ENCODE data around the gene OR5V1. TPM values are rescaled to one million over a fixed set of nuclear protein-coding genes. Genes with fewer than 3 reads are reported as not detected.
"Not testable (repeated sequence)": the region's sequence is repeated elsewhere in the genome, so short reads cannot be mapped to it uniquely, and the experiment has no call there.

The OR5V1 gene
- total and polyA plus RNA-seq, 7 donors = not detected

DNA sequence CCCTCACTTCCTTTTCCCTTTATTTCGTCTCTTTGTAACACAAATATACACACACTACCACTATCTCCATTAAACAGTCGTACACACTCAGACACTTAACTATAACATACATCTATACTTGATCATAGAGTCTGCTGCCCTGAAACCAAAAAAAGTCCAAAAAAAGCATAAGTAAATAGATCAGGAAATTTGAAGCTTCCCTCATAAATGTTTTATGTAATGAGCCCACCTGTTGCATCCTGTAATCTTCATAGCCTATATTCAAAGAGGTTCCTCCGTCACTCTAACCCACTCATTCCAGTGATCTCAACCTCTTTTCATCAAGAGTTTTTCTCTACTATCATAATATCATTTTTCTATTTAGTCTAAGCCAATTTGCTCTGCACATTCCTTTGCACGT lies 19.9 kb upstream of the OR5V1 start:
- WGBS, 2 donors = 34 to 57% methylated on average over 4 of the region's 4 CpGs
- Histone ChIP-seq H3K4me3 (no peak overlapping the region), H3K9me3 (no peaks in the 10 kb centered on the region), H3K27ac (no peak overlapping the region), H3K36me3 (no peaks in the 10 kb centered on the region), H3K27me3 (no peaks in the 10 kb centered on the region), H3K4me1 (no peaks in the 10 kb centered on the region)
- TF ChIP-seq, protein P1, sequence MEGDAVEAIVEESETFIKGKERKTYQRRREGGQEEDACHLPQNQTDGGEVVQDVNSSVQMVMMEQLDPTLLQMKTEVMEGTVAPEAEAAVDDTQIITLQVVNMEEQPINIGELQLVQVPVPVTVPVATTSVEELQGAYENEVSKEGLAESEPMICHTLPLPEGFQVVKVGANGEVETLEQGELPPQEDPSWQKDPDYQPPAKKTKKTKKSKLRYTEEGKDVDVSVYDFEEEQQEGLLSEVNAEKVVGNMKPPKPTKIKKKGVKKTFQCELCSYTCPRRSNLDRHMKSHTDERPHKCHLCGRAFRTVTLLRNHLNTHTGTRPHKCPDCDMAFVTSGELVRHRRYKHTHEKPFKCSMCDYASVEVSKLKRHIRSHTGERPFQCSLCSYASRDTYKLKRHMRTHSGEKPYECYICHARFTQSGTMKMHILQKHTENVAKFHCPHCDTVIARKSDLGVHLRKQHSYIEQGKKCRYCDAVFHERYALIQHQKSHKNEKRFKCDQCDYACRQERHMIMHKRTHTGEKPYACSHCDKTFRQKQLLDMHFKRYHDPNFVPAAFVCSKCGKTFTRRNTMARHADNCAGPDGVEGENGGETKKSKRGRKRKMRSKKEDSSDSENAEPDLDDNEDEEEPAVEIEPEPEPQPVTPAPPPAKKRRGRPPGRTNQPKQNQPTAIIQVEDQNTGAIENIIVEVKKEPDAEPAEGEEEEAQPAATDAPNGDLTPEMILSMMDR (IDR thresholded peaks at IDR 0.05) = no peak
- TF ChIP-seq POLR2A (IDR thresholded peaks at IDR 0.05) (no peak), POLR2AphosphoS5 (IDR thresholded peaks at IDR 0.05) (no peak), EP300 (IDR thresholded peaks at IDR 0.05) (no peak)
- no peak for DNase-seq
- intact Hi-C loops (cut with DNase I) = no loop called here

DNA sequence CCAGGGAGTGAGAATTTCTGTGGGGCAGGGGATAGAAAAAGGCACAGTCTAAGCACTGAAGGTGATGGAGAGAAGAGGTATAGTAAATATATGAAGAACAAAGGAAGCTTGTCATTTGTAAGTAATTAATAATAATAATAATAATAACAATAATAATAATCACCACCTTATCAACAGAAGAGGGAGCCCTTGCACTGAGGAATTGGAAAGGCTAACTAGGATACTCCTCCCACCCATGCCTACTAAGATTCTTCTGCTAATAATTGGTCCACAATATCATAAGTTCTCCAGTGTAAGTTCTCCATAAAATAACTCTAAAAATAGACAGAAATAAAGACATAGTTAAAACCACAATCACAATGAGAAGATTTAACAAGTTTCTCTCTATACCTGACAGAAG lies 7.3 kb upstream of the OR5V1 start:
- no peaks in the 10 kb centered on the region for H3K4me1 ChIP-seq
- intact Hi-C loops (cut with DNase I) = no loop called here
- peaks cover 0 to 2% (median 0%) of the 10 kb centered on the region in 4 donors for H3K9me3 ChIP-seq
- no peaks in the 10 kb centered on the region for H3K27me3 ChIP-seq
- no peaks in the 10 kb centered on the region for H3K36me3 ChIP-seq
- TF ChIP-seq POLR2AphosphoS5 (IDR thresholded peaks at IDR 0.05) = no peak
- no peak for TF ChIP-seq EP300 (IDR thresholded peaks at IDR 0.05)
- TF ChIP-seq, protein P1 (IDR thresholded peaks at IDR 0.05) = no peak
- no peak for TF ChIP-seq POLR2A (IDR thresholded peaks at IDR 0.05)
- no peak overlapping the region for H3K27ac ChIP-seq
- no peak overlapping the region for H3K4me3 ChIP-seq
- no peak for DNase-seq

DNA sequence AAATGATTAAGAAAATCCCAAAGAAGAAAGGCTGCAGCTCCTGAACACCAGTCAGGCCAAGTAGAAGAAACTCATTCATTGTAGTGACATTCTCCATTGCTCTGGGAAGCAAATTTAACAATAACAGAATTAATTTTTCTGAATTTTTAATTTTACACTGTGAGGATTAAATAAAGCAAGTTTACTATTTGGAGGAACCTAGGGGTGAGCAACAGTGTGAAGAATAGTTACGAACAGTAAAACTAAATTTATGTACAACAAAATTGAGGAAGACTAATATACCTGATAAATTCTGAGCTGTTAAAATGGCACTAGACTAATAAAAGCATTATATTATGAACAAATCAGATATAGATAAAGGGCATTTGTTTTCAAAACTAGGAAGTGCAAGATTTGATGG lies 6.5 kb upstream of the OR5V1 start, which contains the start of gene OR12D3:
TSS of gene OR12D3 (minus strand) at position 101 of the 400 bp plus-strand sequence. CDS start at position 97, 4 bp downstream.
- Histone ChIP-seq H3K9me3 (peaks cover 0 to 2% (median 0%) of the 10 kb centered on the region in 4 donors), H3K27me3 (no peaks in the 10 kb centered on the region), H3K4me1 (no peaks in the 10 kb centered on the region), H3K27ac (no peak within 1 kb of the TSS), H3K36me3 (no peaks in the 10 kb centered on the region), H3K4me3 (no peak within 1 kb of the TSS)
- DNase-seq = no peak
- no peak for TF ChIP-seq POLR2A (IDR thresholded peaks at IDR 0.05)
- TF ChIP-seq, protein P1 (IDR thresholded peaks at IDR 0.05) = no peak
- no peak for TF ChIP-seq EP300 (IDR thresholded peaks at IDR 0.05)
- no peak for TF ChIP-seq POLR2AphosphoS5 (IDR thresholded peaks at IDR 0.05)
- 86 to 98% methylated on average over 1 of the region's 1 CpG for WGBS, 2 donors
- intact Hi-C loops (cut with DNase I) = no loop called here

DNA sequence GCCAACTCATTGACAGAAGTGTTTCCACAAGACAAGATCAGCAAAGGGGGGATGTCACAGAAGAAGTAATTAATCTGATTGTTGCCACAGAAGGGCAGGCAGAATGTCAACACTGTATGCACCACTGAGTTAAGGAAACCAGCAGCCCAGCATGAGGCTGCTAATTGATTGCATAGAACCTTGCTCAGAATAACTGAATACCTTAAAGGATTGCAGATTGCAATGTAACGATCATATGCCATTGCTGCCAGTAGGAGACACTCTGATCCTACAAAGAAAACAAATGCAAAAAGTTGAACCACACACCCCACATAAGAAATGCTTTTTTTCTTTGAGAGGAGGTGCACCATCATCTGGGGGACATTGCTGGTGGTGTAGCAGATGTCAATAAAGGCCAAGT lies 13.1 kb downstream of the OR5V1 start:
- Histone ChIP-seq H3K4me3 (no peak overlapping the region), H3K27ac (no peak overlapping the region), H3K36me3 (no peaks in the 10 kb centered on the region), H3K27me3 (no peaks in the 10 kb centered on the region), H3K9me3 (no peaks in the 10 kb centered on the region), H3K4me1 (no peaks in the 10 kb centered on the region)
- 45 to 68% methylated on average over 1 of the region's 1 CpG for WGBS, 2 donors
- intact Hi-C loops (cut with DNase I) = no loop called here
- TF ChIP-seq, protein P1 (IDR thresholded peaks at IDR 0.05) = no peak
- TF ChIP-seq POLR2A (IDR thresholded peaks at IDR 0.05) (no peak), EP300 (IDR thresholded peaks at IDR 0.05) (no peak)
- no peak for DNase-seq

DNA sequence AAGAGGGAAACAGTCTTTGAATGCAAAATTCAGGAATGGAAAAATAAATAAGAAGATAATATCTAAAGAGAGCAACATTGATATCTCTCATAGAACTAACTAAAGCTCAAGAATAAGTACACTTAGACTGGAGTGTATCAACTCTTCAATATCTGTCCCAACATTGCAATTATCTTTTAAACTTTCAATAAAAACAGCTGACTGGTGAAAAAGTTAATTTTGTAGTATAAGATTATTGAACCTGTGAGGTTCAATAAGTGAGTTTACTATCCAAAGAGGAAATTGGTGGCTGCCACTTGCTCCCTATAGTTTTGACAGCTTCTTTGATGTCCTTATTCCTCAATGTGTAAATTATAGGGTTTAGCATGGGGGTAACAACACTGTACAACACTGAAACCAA lies 13.7 kb downstream of the OR5V1 start:
- TF ChIP-seq EP300 (IDR thresholded peaks at IDR 0.05) (no peak), POLR2AphosphoS5 (IDR thresholded peaks at IDR 0.05) (no peak), POLR2A (IDR thresholded peaks at IDR 0.05) (no peak)
- TF ChIP-seq, protein P1 (IDR thresholded peaks at IDR 0.05) = no peak
- Histone ChIP-seq H3K27ac (no peak overlapping the region), H3K36me3 (no peaks in the 10 kb centered on the region), H3K27me3 (no peaks in the 10 kb centered on the region), H3K4me1 (no peaks in the 10 kb centered on the region), H3K4me3 (no peak overlapping the region), H3K9me3 (no peaks in the 10 kb centered on the region)
- intact Hi-C loops (cut with DNase I) = no loop called here
- DNase-seq = no peak

DNA sequence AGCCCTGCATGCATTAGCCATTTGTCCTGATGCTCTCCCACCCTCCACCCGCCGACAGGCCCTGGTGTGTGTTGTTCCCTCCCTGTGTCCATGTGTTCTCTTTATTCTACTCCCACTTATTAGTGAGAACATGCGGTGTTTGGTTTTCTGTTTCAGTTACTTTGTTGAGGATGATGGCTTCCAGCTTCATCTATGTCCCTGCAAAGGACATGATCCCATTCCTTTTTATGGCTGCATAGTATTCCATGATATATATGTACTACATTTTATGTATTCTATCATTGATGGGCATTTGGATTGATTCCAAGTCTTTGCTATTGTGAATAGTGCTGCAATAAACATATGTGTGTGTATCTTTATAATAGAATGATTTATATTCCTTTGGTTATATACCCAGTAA lies 19.3 kb downstream of the OR5V1 start:
- H3K36me3 ChIP-seq; H3K27me3 ChIP-seq; intact Hi-C loops (cut with DNase I); H3K4me3 ChIP-seq; H3K9me3 ChIP-seq; H3K4me1 ChIP-seq; DNase-seq; H3K27ac ChIP-seq: not testable (repeated sequence)
- 95 to 96% methylated on average over 3 of the region's 3 CpGs for WGBS, 2 donors

Data from sigmoid colon (tissue), 7 donors.